SU-DHL-6 (cell line): ENCODE data around the gene ORC6.

Experiments used
- H2AFZ ChIP-seq: fragments of 200-600 bp; sonication (generic); 2 replicates; pipeline ENCODE4 v1.6.1; 2014; ENCODE audit warnings: low read depth, mild to moderate bottlenecking, moderate library complexity, mixed read lengths, antibody characterized with exemption, low read length; ENCODE audit not compliant: severe bottlenecking
- H3F3A ChIP-seq: fragments of 200-600 bp; shearing (Covaris generic); 2 replicates; pipeline ENCODE4 v1.6.0; 2016; ENCODE audit warnings: antibody characterized with exemption, mild to moderate bottlenecking; ENCODE audit not compliant: insufficient read depth
- H3K27ac ChIP-seq: fragments of 200-600 bp; sonication (generic); 2 replicates; pipeline ENCODE4 v1.5.1; 2016; ENCODE audit warnings: low read depth, mild to moderate bottlenecking, low read length, moderate library complexity, mixed read lengths
- H3K27me3 ChIP-seq: fragments of 200-600 bp; sonication (generic), shearing (Covaris generic); 2 replicates; pipeline ENCODE4 v1.6.0; 2014; ENCODE audit warnings: mild to moderate bottlenecking, low read length
- H3K36me3 ChIP-seq: fragments of 200-600 bp; sonication (generic); 2 replicates; pipeline ENCODE4 v1.6.1; 2014; ENCODE audit warnings: mild to moderate bottlenecking, low read length, mixed read lengths
- H3K4me2 ChIP-seq: fragments of 300-600, 200-600 bp; shearing (Covaris generic), sonication (generic); 2 replicates; pipeline ENCODE4 v1.6.0; 2014; ENCODE audit warnings: low read length, low read depth, mild to moderate bottlenecking; ENCODE audit not compliant: poor library complexity, severe bottlenecking
- H3K4me3 ChIP-seq: fragments of 200-600 bp; sonication (generic); 2 replicates; pipeline ENCODE4 v1.5.1; 2014; ENCODE audit warnings: antibody characterized with exemption, low read length, mild to moderate bottlenecking, mixed read lengths; ENCODE audit not compliant: insufficient read depth, poor library complexity, severe bottlenecking
- H3K79me2 ChIP-seq: fragments of 200-600 bp; sonication (generic); 2 replicates; pipeline ENCODE4 v1.6.1; 2014; ENCODE audit warnings: mild to moderate bottlenecking, low read length, moderate library complexity; ENCODE audit not compliant: insufficient read depth
- H3K9ac ChIP-seq: fragments of 200-600 bp; sonication (generic); 2 replicates; pipeline ENCODE4 v1.7.0; 2014; ENCODE audit warnings: mild to moderate bottlenecking, low read length
- H3K9me2 ChIP-seq: fragments of 200-600 bp; sonication (generic); replicated peaks from 2 replicates; pipeline ENCODE4 v1.6.1; 2014; ENCODE audit warnings: low read length; ENCODE audit not compliant: insufficient read depth
- H3K9me3 ChIP-seq: fragments of 200-600 bp; sonication (generic); 2 replicates; pipeline ENCODE4 v1.6.1; 2014; ENCODE audit warnings: low read length, mixed read lengths; ENCODE audit not compliant: insufficient read depth
- H4K20me1 ChIP-seq: fragments of 200-600 bp; sonication (generic); 2 replicates; pipeline ENCODE4 v1.6.1; 2014; ENCODE audit warnings: low read depth, mild to moderate bottlenecking, antibody characterized with exemption, low read length, moderate library complexity, mixed read lengths
- EZH2phosphoT487 ChIP-seq: fragments of 200-600 bp; sonication (generic), shearing (Covaris generic); conservative IDR thresholded peaks from 2 replicates; pipeline ENCODE4 v1.6.1; 2018; ENCODE audit warnings: mild to moderate bottlenecking, antibody characterized with exemption, low read length, moderate library complexity, mixed read lengths
- TF ChIP-seq, protein P1 (sequence below): fragments of 200-600 bp; sonication (generic); IDR thresholded peaks from one replicate; pipeline ENCODE4 v1.5.1; 2017; ENCODE audit warnings: antibody characterized with exemption, mild to moderate bottlenecking, low read length, moderate library complexity; ENCODE audit not compliant: insufficient read depth, poor library complexity, severe bottlenecking

The ORC6 gene

DNA sequence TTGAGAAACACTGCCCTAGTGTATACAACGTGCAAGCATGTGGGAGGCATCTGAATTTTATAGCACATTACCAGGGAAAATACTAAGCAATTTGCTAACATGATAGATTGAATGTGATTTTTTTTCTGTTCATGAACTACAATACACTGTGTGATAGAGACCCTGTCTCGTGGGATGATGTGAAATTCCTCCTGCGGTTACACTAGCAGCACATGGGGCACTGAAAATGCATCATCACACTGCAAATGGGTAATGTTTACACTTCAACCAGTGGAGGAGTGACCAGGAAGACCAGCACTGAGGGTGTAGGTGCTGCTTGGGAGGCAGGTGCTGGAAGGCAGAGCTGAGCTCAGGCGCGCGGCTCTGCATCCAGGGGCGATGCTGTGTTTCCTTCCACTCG, 28.8 kb downstream of the ORC6 start:
- TF ChIP-seq, protein P1, sequence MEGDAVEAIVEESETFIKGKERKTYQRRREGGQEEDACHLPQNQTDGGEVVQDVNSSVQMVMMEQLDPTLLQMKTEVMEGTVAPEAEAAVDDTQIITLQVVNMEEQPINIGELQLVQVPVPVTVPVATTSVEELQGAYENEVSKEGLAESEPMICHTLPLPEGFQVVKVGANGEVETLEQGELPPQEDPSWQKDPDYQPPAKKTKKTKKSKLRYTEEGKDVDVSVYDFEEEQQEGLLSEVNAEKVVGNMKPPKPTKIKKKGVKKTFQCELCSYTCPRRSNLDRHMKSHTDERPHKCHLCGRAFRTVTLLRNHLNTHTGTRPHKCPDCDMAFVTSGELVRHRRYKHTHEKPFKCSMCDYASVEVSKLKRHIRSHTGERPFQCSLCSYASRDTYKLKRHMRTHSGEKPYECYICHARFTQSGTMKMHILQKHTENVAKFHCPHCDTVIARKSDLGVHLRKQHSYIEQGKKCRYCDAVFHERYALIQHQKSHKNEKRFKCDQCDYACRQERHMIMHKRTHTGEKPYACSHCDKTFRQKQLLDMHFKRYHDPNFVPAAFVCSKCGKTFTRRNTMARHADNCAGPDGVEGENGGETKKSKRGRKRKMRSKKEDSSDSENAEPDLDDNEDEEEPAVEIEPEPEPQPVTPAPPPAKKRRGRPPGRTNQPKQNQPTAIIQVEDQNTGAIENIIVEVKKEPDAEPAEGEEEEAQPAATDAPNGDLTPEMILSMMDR: no peak
- no peak for TF ChIP-seq EZH2phosphoT487
- Histone ChIP-seq H3K27ac (no peak overlapping the region), H3K4me2 (no peak overlapping the region), H3K27me3 (no peaks in the 10 kb centered on the region), H3K9me2 (no peaks in the 10 kb centered on the region), H3K9ac (no peak overlapping the region), H3K36me3 (no peaks in the 10 kb centered on the region), H3F3A (no peaks in the 10 kb centered on the region), H2AFZ (no peak overlapping the region), H3K4me3 (no peak overlapping the region), H4K20me1 (no peaks in the 10 kb centered on the region), H3K9me3 (no peaks in the 10 kb centered on the region), H3K79me2 (no peaks in the 10 kb centered on the region)

DNA sequence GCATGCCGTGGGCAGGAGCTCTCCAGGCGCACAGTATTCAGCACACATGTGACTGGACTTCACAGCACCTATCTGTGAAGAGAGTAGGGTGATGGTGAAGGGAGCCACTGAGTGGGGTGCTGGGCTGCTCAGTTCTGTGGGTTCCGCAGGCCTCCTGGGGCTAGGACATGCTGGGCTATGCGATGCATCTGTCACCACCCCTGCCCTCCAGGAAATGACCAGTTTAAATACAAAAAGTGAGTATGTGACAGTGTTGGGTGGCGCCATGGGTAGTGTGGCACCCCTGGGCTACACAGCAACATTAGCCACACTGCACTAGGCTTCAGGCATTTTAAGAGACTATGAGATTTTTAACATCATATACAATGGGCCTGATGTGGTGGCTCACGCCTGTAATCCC, 30.1 kb downstream of the ORC6 start:
- H3K79me2 ChIP-seq: no peaks in the 10 kb centered on the region
- no peaks in the 10 kb centered on the region for H3K9me2 ChIP-seq
- no peaks in the 10 kb centered on the region for H4K20me1 ChIP-seq
- no peak overlapping the region for H3K4me2 ChIP-seq
- H3K36me3 ChIP-seq: no peaks in the 10 kb centered on the region
- H3K9ac ChIP-seq: no peak overlapping the region
- H3K27me3 ChIP-seq: no peaks in the 10 kb centered on the region
- H3K4me3 ChIP-seq: no peak overlapping the region
- no peak overlapping the region for H3K27ac ChIP-seq
- TF ChIP-seq EZH2phosphoT487: no peak
- TF ChIP-seq, protein P1: no peak
- H3K9me3 ChIP-seq: peaks cover 4% of the 10 kb centered on the region; the same call in 1 of the 2 replicates
- H2AFZ ChIP-seq: no peak overlapping the region
- no peaks in the 10 kb centered on the region for H3F3A ChIP-seq

DNA sequence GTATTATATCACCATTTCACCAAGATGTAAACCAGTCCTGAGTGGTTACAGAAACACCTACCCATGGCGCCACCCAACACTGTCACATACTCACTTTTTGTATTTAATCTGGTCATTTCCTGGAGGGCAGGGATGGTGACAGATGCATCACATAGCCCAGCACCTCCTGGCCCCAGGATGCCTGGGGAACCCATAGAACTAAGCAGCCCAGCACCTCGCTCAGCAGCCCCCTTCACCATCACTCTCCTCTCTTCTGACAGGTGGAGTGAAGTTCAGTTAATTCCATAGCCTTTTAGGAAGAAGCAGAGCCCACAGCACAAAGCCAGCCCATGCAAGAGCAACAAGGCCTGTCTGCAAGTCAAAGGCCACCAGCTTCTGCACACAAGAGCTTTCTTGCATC, 31.2 kb downstream of the ORC6 start:
- Histone ChIP-seq H3K4me2 (no peak overlapping the region), H3K27me3 (no peaks in the 10 kb centered on the region), H3K9ac (no peak overlapping the region), H3K9me3 (peaks cover 6% of the 10 kb centered on the region; the same call in 1 of the 2 replicates), H3K9me2 (no peaks in the 10 kb centered on the region), H3K36me3 (no peaks in the 10 kb centered on the region), H3K27ac (no peak overlapping the region), H3F3A (no peaks in the 10 kb centered on the region), H4K20me1 (no peaks in the 10 kb centered on the region), H2AFZ (no peak overlapping the region), H3K4me3 (no peak overlapping the region), H3K79me2 (no peaks in the 10 kb centered on the region)
- TF ChIP-seq, protein P1: no peak

DNA sequence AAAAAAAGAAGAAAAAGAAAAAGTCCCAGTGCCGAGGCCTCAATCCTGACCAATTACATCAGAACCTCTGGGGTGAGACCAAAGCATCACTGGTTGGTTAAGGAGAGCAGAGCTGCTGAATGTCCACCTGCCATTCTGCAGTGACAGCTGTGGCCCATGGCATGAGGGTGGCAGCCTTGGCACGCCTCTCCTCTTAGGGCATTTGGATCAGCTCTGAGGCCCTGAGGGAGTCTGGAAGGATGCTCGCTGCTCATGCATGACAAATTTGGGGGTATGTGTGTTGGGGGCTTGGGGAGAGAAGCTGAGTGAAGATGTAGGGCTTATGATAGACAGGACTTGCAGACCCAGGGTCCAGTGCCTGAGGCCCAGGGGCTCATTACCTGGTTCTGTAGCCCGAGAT, 32.4 kb downstream of the ORC6 start:
- H2AFZ ChIP-seq: no peak overlapping the region
- H4K20me1 ChIP-seq: no peaks in the 10 kb centered on the region
- H3K9ac ChIP-seq: no peak overlapping the region
- H3K79me2 ChIP-seq: no peaks in the 10 kb centered on the region
- H3K4me3 ChIP-seq: no peak overlapping the region
- H3K36me3 ChIP-seq: no peaks in the 10 kb centered on the region
- H3K4me2 ChIP-seq: no peak overlapping the region
- peaks cover 10% of the 10 kb centered on the region; the same call in 1 of the 2 replicates for H3K9me3 ChIP-seq
- no peak for TF ChIP-seq EZH2phosphoT487
- TF ChIP-seq, protein P1: no peak
- no peaks in the 10 kb centered on the region for H3F3A ChIP-seq
- H3K27ac ChIP-seq: no peak overlapping the region
- no peaks in the 10 kb centered on the region for H3K9me2 ChIP-seq
- H3K27me3 ChIP-seq: no peaks in the 10 kb centered on the region
